Measurements from ENCODE around the gene AGBL1. TPM values are rescaled to one million over a fixed set of nuclear protein-coding genes. Genes with fewer than 3 reads are reported as not detected.

Gene AGBL1
- total RNA-seq, 2 donors from 2014 or later, result not detected

- intact Hi-C loops (cut with DNase I), result no loop called here
- Histone ChIP-seq H3K27ac (no peak overlapping the region), H3K27me3 (no peaks in the 10 kb centered on the region), H3K4me1 (no peaks in the 10 kb centered on the region), H3K36me3 (replicated peaks in 1 of 2; ENCODE audit: insufficient read depth in 1 of 2, low read depth in 2 of 2) (no peaks in the 10 kb centered on the region), H3K4me3 (no peak overlapping the region), H3K9me3 (no peaks in the 10 kb centered on the region)
- 54 to 58% methylated on average over 4 of the region's 4 CpGs for WGBS, 2 donors
- no peak for ATAC-seq
- no peak for TF ChIP-seq POLR2A (IDR thresholded peaks at IDR 0.05)
- TF ChIP-seq CTCF (IDR thresholded peaks at IDR 0.05), result no peak
- no peak for DNase-seq
These were observed 609.3 kb downstream of the AGBL1 start for GRCh38 chr15:86689006-86689405.

- TF ChIP-seq CTCF (IDR thresholded peaks at IDR 0.05) (no peak), POLR2A (IDR thresholded peaks at IDR 0.05) (no peak)
- ATAC-seq (no peak), DNase-seq (no peak)
- intact Hi-C loops (cut with DNase I), result no loop called here
- 50 to 62% methylated on average over 1 of the region's 1 CpG for WGBS, 2 donors
- Histone ChIP-seq H3K27ac (no peak overlapping the region), H3K9me3 (no peaks in the 10 kb centered on the region), H3K4me1 (no peaks in the 10 kb centered on the region), H3K36me3 (replicated peaks in 1 of 2; ENCODE audit: insufficient read depth in 1 of 2, low read depth in 2 of 2) (no peaks in the 10 kb centered on the region), H3K27me3 (no peaks in the 10 kb centered on the region), H3K4me3 (no peak overlapping the region)
These were observed 610.9 kb downstream of the AGBL1 start for GRCh38 chr15:86690566-86690965.

- DNase-seq (no peak), ATAC-seq (no peak)
- Histone ChIP-seq H3K27ac (no peak overlapping the region), H3K27me3 (no peaks in the 10 kb centered on the region), H3K4me3 (no peak overlapping the region), H3K4me1 (no peaks in the 10 kb centered on the region), H3K36me3 (replicated peaks in 1 of 2; ENCODE audit: insufficient read depth in 1 of 2, low read depth in 2 of 2) (no peaks in the 10 kb centered on the region), H3K9me3 (no peaks in the 10 kb centered on the region)
- 14 to 17% methylated on average over 2 of the region's 2 CpGs for WGBS, 2 donors
- TF ChIP-seq CTCF (IDR thresholded peaks at IDR 0.05), result no peak
- no peak for TF ChIP-seq POLR2A (IDR thresholded peaks at IDR 0.05)
- intact Hi-C loops (cut with DNase I), result no loop called here
These were observed 611.5 kb downstream of the AGBL1 start for GRCh38 chr15:86691091-86691663.

GRCh38 chr15:86700864-86701610 lies 621.4 kb downstream of the AGBL1 start:
- DNase-seq (no peak), ATAC-seq (no peak)
- H3K4me3 ChIP-seq, result no peak overlapping the region
- no peaks in the 10 kb centered on the region for H3K4me1 ChIP-seq
- no peak overlapping the region for H3K27ac ChIP-seq
- no peak for TF ChIP-seq CTCF (IDR thresholded peaks at IDR 0.05)
- no peak for TF ChIP-seq POLR2A (IDR thresholded peaks at IDR 0.05)
- H3K36me3 ChIP-seq (replicated peaks in 1 of 2; ENCODE audit: insufficient read depth in 1 of 2, low read depth in 2 of 2), result no peaks in the 10 kb centered on the region
- 22 to 24% methylated on average over 3 of the region's 3 CpGs for WGBS, 2 donors
- intact Hi-C loops (cut with DNase I), result no loop called here
- no peaks in the 10 kb centered on the region for H3K9me3 ChIP-seq
- no peaks in the 10 kb centered on the region for H3K27me3 ChIP-seq

- Histone ChIP-seq H3K27me3 (no peaks in the 10 kb centered on the region), H3K4me1 (no peaks in the 10 kb centered on the region), H3K4me3 (no peak overlapping the region), H3K27ac (no peak overlapping the region), H3K36me3 (replicated peaks in 1 of 2; ENCODE audit: insufficient read depth in 1 of 2, low read depth in 2 of 2) (no peaks in the 10 kb centered on the region), H3K9me3 (no peaks in the 10 kb centered on the region)
- ATAC-seq (no peak), DNase-seq (no peak)
- no peak for TF ChIP-seq POLR2A (IDR thresholded peaks at IDR 0.05)
- no peak for TF ChIP-seq CTCF (IDR thresholded peaks at IDR 0.05)
- intact Hi-C loops (cut with DNase I), result no loop called here
These were observed 621.9 kb downstream of the AGBL1 start for GRCh38 chr15:86701611-86701963.
